ENCODE measurements around the gene DIP2C.

- TF ChIP-seq CTCF (IDR thresholded peaks at IDR 0.05) (no peak), POLR2A (IDR thresholded peaks at IDR 0.05) (no peak)
These were observed 69.1 kb downstream of the DIP2C start for GRCh38 chr10:620417-620816.

Data from prostate gland (tissue), 2 donors.